Upper lobe of left lung (tissue), 6 donors: Measurements from ENCODE around the gene PRR15. TPM values are rescaled to one million over a fixed set of nuclear protein-coding genes. Genes with fewer than 3 reads are reported as not detected.

ENCODE experiments used
- ATAC-seq, 2 donors: fragments of 200-7000 bp; cut with Tn5 transposase; one replicate each; pipeline ENCODE4 v1.9.1; 2022; ENCODE audit warnings: mild to moderate bottlenecking in 2 of 2, moderate library complexity in 2 of 2; ENCODE audit not compliant: low FRiP score in 2 of 2
- DNase-seq, 2 donors: peaks; one replicate each; pipeline ENCODE4 v3.0.0-alpha.2; 2019 to 2020
- H3K27ac ChIP-seq, 4 donors: fragments of 200-600 bp; sonication (generic); one replicate each; pipeline ENCODE4 v1.5.1; 2016 to 2019
- H3K27me3 ChIP-seq, 4 donors: fragments of 200-600 bp; sonication (generic); one replicate each; pipeline ENCODE4 v1.5.1; 2017 to 2019
- H3K36me3 ChIP-seq, 4 donors: fragments of 200-600 bp; sonication (generic); one replicate each; pipeline ENCODE4 v1.5.1; 2016 to 2019
- H3K4me1 ChIP-seq, 4 donors: fragments of 200-600 bp; sonication (generic); one replicate each; pipeline ENCODE4 v1.5.1; 2018 to 2019
- H3K4me3 ChIP-seq, 4 donors: fragments of 200-600 bp; sonication (generic); one replicate each; pipeline ENCODE4 v1.5.1; 2017 to 2019; ENCODE audit warnings: mild to moderate bottlenecking in 2 of 4, moderate library complexity in 1 of 4
- H3K9me3 ChIP-seq, 4 donors: fragments of 200-600 bp; sonication (generic); one replicate each; pipeline ENCODE4 v1.5.1; 2018 to 2019
- CTCF ChIP-seq, 6 experiments: fragments of 450-650 bp in 4 of 6; fragments of 200-600 bp in 2 of 6; sonication (generic) in 2 of 6; IDR thresholded peaks; one replicate each; pipeline ENCODE4 v1.5.1; 2016 to 2019; ENCODE audit warnings: antibody characterized with exemption in 6 of 6
- EP300 ChIP-seq, 4 donors: sonication (generic); formaldehyde crosslinking; IDR thresholded peaks; one replicate each; pipeline ENCODE4 v1.5.1; 2017; ENCODE audit warnings: antibody characterized with exemption in 4 of 4, control low read depth in 2 of 4
- POLR2A ChIP-seq, 4 donors: fragments of 450-650 bp; IDR thresholded peaks; one replicate each; pipeline ENCODE4 v1.5.1; 2016 to 2017; ENCODE audit warnings: antibody characterized with exemption in 4 of 4, mild to moderate bottlenecking in 2 of 4
- POLR2AphosphoS5 ChIP-seq, 2 donors: sonication (generic); formaldehyde crosslinking; IDR thresholded peaks; one replicate each; pipeline ENCODE4 v1.5.1; 2017; ENCODE audit warnings: antibody characterized with exemption in 2 of 2
- WGBS, 2 donors: methylation state at CpG; one replicate each; pipeline ENCODE4 v1.1.5; 2017 to 2018; 5-methylcytosine and 5-hydroxymethylcytosine counted together
- total RNA-seq, 6 donors: library from RNA; depleted of rRNA in 4 of 6; stranded (reverse); fragments of >200 nt in 4 of 6; gene quantifications; one replicate each; pipeline versions ENCODE4 v1.1.0 to v1.2.1, GENCODE V29; 2016 to 2021
- donor health status: DM: no; HTN: no; CAD: no; lungs with moderate emphysema.
- donor health status: DM: no; HTN: yes; CAD: no; lungs with severe emphysema.

PRR15 gene
- total RNA-seq = 10 to 100 TPM in 1 of 6 donors, 1 to 10 TPM in 5; 2.1 to 13.5 (median 3.5) TPM

GRCh38 chr7:29563590-29564495 lies at the start of gene PRR15:
Gene PRR15 (plus strand): TSS chr7:29563835. CDS start chr7:29566330, 2,495 bp downstream.
- no peaks in the 10 kb centered on the region for H3K36me3 ChIP-seq
- DNase-seq (peak; percentile 71 to 86), ATAC-seq (peak; percentile 48 to 56)
- peak within 1 kb of the TSS in 2 of 4 donors; percentile 7 to 13 for H3K27ac ChIP-seq
- peaks cover 30 to 42% (median 38%) of the 10 kb centered on the region in 4 donors for H3K4me1 ChIP-seq
- WGBS, 2 donors = 1 to 6% methylated on average over 15 to 62 of the region's 72 CpGs
- no peak for TF ChIP-seq EP300 (IDR thresholded peaks at IDR 0.05)
- no peak for TF ChIP-seq CTCF (IDR thresholded peaks at IDR 0.05)
- TF ChIP-seq POLR2A (IDR thresholded peaks at IDR 0.05) = no peak
- TF ChIP-seq POLR2AphosphoS5 (IDR thresholded peaks at IDR 0.05) = no peak
- H3K4me3 ChIP-seq = peak within 1 kb of the TSS in 3 of 4 donors; percentile 30 to 53 (median 46)
- peaks cover 0 to 41% (median 21%) of the 10 kb centered on the region in 4 donors for H3K27me3 ChIP-seq
- H3K9me3 ChIP-seq = no peaks in the 10 kb centered on the region

DNA sequence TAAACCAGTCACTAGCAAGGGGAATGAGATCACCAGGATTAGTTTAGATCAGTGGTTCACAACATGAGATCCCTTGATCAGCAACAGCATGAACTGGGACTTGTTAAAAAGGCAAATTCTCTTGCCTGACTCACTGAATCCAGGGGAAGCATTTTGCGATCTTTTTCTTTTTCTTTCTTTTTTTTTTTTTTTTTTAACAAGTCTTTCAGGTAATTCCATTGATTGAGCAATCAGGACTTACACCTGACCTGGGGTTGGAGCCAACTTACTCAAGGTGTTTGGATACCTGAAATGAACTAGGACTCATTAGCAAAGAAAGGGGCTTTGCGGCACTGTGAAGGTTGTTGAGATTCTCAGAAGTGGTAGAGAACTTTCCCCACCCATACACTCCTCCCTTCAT lies 47.1 kb upstream of the PRR15 start:
- Histone ChIP-seq H3K27ac (no peak overlapping the region), H3K4me3 (no peak overlapping the region), H3K9me3 (no peaks in the 10 kb centered on the region), H3K4me1 (no peaks in the 10 kb centered on the region), H3K27me3 (no peaks in the 10 kb centered on the region), H3K36me3 (no peaks in the 10 kb centered on the region)
- DNase-seq (peak in 1 of 2 donors; percentile 28), ATAC-seq (no peak)
- TF ChIP-seq POLR2A (IDR thresholded peaks at IDR 0.05) = no peak
- no peak for TF ChIP-seq EP300 (IDR thresholded peaks at IDR 0.05)
- no peak for TF ChIP-seq CTCF (IDR thresholded peaks at IDR 0.05)
- no peak for TF ChIP-seq POLR2AphosphoS5 (IDR thresholded peaks at IDR 0.05)
- WGBS, 2 donors = 51 to 72% methylated on average over 2 of the region's 2 CpGs

- Histone ChIP-seq H3K27ac (no peak overlapping the region), H3K4me3 (no peak overlapping the region), H3K36me3 (no peaks in the 10 kb centered on the region), H3K4me1 (no peaks in the 10 kb centered on the region), H3K27me3 (no peaks in the 10 kb centered on the region), H3K9me3 (no peaks in the 10 kb centered on the region)
- WGBS, 2 donors = 79 to 95% methylated on average over 1 of the region's 1 CpG
- ATAC-seq (no peak), DNase-seq (no peak)
- TF ChIP-seq POLR2AphosphoS5 (IDR thresholded peaks at IDR 0.05) (no peak), CTCF (IDR thresholded peaks at IDR 0.05) (no peak), POLR2A (IDR thresholded peaks at IDR 0.05) (no peak), EP300 (IDR thresholded peaks at IDR 0.05) (no peak)
These were observed 45.0 kb upstream of the PRR15 start for GRCh38 chr7:29518616-29519015.

- Histone ChIP-seq H3K9me3 (no peaks in the 10 kb centered on the region), H3K36me3 (no peaks in the 10 kb centered on the region), H3K27ac (no peak overlapping the region), H3K4me1 (no peaks in the 10 kb centered on the region), H3K27me3 (no peaks in the 10 kb centered on the region), H3K4me3 (no peak overlapping the region)
- DNase-seq = no peak
- 67 to 70% methylated on average over 2 of the region's 2 CpGs for WGBS, 2 donors
- ATAC-seq = no peak
- no peak for TF ChIP-seq POLR2A (IDR thresholded peaks at IDR 0.05)
- no peak for TF ChIP-seq CTCF (IDR thresholded peaks at IDR 0.05)
- TF ChIP-seq EP300 (IDR thresholded peaks at IDR 0.05) = no peak
- no peak for TF ChIP-seq POLR2AphosphoS5 (IDR thresholded peaks at IDR 0.05)
These were observed 39.9 kb upstream of the PRR15 start for GRCh38 chr7:29523728-29524127.
